Left renal cortex interstitium (tissue), 4 donors: ENCODE measurements around the gene GRN. TPM values are rescaled to one million over a fixed set of nuclear protein-coding genes. Genes with fewer than 3 reads are reported as not detected.
"Not testable (repeated sequence)": the region's sequence is repeated elsewhere in the genome, so short reads cannot be mapped to it uniquely, and the experiment has no call there.

Source experiments
- DNase-seq, 4 donors: peaks; one replicate each; pipeline ENCODE4 v3.0.0-alpha.2; 2013; ENCODE audit warnings: low read depth in 4 of 4, low spot score in 2 of 4, missing footprints in 1 of 4
- polyA plus RNA-seq, 4 donors: library from polyadenylated mRNA; unstranded; fragments of 120-200 nt; gene quantifications; one replicate each; pipeline ENCODE4 v1.2.1, GENCODE V29; 2013; ENCODE audit not compliant: insufficient read length in 4 of 4

Gene GRN
- polyA plus RNA-seq, 4 donors = 236 to 317 (median 277) TPM

- DNase-seq = no peak
These were observed 438 bp downstream of the GRN start for GRCh38 chr17:44345454-44346026.

DNA sequence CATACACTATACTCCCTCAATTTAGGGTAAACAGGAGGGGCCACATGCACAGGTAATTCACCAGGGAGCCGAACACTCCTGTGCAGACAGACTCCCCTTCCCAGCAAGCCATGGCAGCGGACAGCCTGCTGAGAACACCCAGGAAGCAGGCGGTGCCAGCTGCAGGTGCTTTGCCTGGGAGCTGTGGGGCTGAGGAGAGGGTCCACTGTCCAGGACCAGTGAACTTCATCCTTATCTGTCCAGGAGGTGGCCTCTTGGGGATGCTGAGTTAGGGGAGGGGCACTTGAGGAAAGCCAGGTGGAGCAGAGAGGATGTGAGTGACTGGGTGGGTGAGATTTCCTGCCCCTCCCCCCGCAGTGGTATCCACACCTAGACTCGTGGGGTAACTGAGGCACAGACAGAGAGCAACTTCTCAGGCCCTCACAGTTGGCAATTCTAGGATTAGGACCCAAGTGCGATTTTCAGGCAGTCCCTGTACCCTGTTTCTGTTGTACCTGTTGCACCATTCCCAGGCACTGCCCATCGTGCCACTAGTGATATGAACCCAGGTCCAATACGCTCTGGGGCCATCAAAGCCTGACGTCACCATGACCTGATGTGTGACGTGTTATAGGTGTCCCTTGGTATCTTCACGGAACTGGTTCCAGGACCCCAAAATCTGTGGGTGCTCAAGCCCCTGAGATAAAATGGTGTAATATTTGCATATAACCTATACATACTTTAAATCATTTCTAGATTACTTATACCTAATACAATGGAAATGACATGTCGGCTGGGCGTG, 1.2 kb downstream of the GRN start:
- DNase-seq = no peak

DNA sequence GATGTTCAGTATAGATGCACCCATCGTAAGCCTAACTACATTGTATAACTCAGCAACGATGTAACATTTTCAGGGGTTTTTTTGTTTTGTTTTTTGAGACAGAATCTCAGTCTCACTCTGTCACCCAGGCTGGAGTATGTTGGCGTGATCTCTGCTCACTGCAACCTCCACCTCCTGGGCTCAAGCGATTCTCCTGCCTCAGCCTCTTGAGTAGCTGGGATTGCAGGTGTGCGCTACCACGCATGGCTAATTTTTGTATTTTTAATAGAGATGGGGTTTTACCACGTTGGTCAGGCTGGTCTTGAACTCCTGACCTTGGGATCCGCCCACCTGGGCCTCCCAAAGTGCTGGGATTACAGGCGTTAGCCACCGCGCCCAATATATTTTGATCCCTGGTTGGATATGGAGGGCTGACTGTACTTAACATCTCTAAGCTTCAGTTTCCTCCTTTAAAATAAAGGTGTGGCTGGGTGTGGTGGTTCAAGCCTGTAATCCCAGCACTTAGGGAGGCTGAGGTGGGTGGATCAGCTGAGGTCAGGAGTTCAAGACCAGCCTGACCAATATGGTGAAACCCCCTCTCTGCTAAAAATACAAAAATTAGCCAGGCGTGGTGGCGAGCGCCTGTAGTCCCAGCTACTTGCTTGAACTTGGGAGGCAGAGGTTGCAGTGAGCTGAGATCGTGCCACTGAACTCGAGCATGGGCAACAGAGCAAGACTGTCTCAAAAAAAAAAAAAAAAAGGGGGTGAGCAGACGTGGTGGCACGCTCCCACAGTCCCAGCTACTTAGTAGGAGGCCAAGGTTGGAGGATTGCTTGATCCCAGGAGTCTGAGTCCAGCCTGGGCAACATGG, 2.3 kb downstream of the GRN start:
- DNase-seq = not testable (repeated sequence)

DNA sequence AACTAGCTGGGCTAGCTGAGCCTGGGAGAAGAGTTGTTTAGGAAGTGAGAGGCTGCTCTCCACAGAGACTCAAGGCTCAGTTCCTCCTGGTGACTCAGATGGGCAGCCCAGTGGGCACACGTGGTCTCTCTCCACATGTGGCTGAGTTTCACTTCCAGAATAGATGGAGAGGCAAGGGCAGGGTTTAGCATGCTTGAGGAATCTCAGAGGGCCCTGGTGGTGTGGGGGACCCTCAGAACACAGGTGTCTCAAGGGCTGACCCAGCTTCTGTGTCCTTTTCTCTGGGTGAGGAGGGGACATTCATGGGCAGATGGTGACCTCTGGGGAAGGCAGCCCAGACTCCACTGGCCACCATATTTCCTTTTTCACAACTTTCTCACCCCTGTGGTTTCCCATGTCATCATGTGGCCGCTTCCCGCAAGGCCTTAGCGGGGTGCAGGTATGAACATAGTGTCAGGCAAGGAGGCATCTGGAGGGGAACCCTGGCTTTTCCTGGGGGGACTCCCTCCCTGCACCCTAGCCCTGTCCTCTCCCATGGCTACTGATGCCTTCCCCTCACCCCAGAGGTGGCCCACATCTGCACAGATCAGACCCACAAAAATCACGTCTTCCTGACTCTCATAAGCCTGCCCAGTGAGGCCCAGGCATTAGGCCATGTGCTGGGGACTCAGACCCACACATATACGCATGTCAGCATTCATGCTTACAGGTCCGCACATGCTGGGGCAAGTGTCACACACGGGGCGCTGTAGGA, 3.3 kb downstream of the GRN start:
- DNase-seq = no peak

- no peak for DNase-seq
These were observed 3.9 kb downstream of the GRN start for GRCh38 chr17:44348988-44349364.

DNA sequence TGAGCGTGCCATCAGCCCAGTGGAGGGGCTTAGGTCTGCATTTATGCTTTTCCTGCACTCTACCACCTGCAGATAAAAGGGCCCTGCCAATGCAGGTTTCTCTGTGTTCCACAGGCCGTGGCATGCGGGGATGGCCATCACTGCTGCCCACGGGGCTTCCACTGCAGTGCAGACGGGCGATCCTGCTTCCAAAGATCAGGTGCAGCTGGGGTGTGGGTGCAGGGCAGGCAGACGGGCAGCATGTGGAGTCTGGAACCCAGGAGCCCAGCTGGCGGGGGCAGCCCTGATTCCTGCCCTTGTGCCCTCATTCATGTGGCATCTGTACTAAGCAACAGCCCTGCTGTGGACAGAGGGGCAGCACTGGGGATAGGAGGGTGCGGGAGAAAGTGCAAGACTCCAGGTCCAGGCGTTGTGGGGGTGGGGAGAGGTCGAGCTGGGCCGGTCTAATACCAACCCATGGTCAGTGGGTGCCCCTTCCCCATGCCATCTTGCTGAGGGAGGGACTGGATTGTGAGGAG, 4.5 kb downstream of the GRN start:
- no peak for DNase-seq

DNA sequence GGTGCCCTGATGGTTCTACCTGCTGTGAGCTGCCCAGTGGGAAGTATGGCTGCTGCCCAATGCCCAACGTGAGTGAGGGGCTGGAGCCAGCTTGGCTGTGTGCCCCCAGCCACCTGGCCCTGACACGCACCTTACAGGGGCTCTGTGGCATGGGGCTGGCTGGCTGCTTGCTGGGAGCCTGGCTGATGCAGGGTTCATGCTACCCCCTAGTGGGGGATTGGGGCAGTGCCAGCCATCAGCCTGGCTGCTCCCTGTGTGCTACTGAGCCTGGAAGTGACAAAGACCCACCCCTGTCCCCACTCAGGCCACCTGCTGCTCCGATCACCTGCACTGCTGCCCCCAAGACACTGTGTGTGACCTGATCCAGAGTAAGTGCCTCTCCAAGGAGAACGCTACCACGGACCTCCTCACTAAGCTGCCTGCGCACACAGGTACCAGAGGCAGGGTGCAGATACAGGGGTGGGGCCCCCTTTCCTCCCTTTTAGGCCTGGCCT, 5.7 kb downstream of the GRN start:
- DNase-seq = no peak

GRCh38 chr17:44351464-44351863, 6.4 kb downstream of the GRN start:
- no peak for DNase-seq

DNA sequence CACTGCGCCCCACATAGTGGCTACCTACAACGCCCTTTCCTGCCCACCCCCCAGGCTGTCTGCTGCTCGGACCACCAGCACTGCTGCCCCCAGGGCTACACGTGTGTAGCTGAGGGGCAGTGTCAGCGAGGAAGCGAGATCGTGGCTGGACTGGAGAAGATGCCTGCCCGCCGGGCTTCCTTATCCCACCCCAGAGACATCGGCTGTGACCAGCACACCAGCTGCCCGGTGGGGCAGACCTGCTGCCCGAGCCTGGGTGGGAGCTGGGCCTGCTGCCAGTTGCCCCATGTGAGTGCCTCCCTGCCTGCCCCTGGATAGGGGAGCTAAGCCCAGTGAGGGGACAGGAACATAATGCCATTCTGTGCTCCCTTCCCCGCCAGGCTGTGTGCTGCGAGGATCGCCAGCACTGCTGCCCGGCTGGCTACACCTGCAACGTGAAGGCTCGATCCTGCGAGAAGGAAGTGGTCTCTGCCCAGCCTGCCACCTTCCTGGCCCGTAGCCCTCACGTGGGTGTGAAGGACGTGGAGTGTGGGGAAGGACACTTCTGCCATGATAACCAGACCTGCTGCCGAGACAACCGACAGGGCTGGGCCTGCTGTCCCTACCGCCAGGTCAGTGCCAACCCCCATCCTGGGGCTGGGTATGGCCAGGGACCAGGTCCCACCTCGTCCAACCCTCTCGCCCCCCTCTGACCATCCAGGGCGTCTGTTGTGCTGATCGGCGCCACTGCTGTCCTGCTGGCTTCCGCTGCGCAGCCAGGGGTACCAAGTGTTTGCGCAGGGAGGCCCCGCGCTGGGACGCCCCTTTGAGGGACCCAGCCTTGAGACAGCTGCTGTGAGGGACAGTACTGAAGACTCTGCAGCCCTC, 7.1 kb downstream of the GRN start:
- DNase-seq = no peak

GRCh38 chr17:44352828-44353671, 7.9 kb downstream of the GRN start:
- no peak for DNase-seq

DNA sequence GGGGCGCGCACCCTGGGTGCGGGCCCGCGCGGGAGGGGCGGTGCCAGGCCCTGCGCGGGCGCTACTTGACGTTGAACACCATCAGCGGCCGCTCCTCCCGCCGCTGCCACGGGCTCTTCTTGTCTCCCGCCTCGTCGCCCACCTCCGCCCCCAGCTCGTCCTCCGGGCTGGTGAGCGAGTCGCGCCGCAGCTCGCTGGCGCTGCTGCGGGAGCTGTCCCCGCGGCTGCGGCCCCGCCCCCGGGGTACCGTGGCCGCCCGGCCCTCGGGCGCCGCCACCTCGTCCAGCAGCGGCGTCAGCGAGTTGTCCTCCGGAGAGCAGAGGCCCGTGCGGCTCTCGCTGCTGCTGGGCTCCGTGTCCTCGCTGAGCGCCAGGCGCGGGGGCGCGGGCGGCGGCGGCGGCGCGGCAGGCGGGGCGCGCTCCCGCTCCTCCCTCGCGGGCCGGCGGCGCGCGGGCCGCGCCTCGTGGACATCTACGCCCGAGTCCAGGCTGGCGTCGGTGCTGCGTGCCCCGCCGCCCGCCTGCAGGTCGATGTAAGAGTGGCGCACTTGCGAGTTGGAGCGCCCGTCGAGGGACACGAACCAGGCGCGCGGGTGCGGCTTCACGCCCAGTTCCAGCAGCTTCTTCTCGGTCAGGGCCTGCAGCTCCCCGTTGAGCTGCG, 8.7 kb downstream of the GRN start:
- DNase-seq = no peak

- DNase-seq = no peak
These were observed 9.8 kb downstream of the GRN start for GRCh38 chr17:44354582-44355561.

GRCh38 chr17:44355642-44356099, 10.6 kb downstream of the GRN start:
- no peak for DNase-seq

GRCh38 chr17:44356241-44356640, 11.1 kb downstream of the GRN start:
- DNase-seq = no peak

- no peak for DNase-seq
These were observed 13.0 kb downstream of the GRN start for GRCh38 chr17:44358066-44358465.

DNA sequence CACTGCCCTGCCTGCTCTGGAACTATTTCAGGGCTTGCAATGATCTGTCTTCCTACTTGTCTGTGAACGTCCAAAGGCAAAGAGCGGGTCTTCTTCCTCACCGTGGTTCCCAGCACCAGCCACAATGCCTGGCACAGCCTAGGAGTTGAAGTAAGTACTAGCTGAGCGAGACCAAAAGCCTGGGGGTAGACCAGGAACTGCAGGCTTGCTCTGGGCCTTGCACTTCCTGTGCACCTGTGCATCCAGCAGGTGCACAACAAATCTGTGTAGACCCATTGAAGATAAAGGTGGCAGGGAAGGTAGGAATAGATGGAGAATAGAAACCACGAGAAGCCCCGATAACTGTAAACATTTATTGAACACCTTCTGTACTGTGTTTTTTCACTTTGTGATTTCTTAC, 13.9 kb downstream of the GRN start:
- no peak for DNase-seq
